ENCODE measurements around the gene PLEKHD1.
A peak's percentile ranks its signal among the peaks of the same experiment; 100 is the strongest.

The PLEKHD1 gene

DNA sequence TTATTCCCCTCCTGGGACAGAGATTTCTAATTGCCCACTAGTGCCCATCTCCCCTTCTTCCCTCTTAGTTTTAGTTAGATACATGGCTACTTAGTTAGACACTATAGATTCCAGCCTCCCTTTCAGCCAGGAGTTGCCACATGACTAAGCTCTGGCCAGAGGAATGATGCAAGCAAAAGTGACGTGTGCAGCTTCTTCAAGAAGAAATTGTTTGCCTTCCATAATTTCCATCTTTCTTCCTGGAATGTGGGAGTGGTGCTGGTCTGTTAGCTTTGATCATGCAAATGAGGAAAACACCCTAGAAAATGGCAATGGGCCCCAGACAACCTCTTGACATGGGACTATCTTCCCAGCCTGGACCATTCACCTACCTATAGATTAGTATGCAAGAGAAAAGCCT lies 68.7 kb downstream of the PLEKHD1 start:
- no peak for DNase-seq

DNA sequence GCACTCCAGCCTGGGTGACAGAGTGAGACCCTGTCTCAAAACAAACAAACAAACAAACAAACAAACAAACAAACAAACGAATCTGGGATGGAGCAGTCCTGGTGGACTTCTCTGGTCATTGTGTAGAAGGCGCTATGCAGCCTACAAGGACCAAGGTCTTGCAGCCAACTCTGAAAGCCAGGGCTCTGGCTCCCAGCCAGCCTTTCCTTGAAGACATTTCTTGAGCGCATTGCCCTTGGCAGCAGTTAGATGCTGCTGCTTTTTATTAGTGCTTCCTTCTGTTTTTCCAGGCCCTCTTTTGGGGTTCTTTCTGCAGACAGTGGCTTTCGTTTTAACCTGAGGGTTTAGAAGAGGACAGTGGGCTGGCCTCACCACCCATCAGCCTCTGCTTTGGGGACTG lies 70.0 kb downstream of the PLEKHD1 start:
- no peak for DNase-seq

DNA sequence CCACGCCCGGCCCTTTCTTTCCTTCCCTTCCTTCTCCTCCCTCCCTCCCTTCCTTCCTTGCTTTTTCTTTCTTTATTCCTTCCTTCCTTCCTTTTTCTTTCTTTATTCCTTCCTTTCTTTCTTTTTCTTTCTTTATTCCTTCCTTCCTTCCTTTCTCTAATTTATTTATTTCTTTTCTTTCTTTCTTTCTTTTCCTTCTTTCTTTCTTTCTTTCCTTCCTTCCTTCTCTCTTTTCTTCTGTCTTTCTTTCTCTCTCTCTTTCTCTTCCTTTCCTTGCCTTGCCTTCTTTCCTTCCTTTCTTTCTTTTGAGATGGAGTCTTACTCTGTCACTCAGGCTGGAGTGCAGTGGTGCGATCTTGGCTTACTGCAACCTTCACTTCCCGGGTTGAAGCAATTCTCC lies 74.2 kb downstream of the PLEKHD1 start:
- DNase-seq, result no peak

DNA sequence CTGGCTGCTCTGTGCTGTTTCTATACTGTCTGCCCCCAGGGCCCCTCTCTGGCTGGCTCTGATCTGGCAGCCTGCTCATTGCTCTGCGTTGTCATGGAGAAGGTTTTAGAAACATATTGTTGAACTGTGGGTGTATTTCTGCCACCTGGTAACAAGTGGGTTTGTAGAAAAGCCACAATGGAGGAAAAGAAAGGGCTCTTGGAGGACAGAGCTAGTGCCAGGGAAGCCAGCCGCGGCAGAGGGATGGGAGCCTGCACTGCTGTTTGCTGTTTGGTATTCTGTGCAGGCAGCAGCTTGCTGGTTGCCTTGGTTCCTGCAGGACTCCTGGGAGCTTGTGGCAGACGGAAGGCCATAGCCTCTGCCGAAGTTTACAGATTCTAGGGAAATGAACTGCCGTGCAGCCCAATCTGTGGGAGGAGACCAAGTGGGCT lies 75.1 kb downstream of the PLEKHD1 start:
- peak; percentile 87 for DNase-seq

DNA sequence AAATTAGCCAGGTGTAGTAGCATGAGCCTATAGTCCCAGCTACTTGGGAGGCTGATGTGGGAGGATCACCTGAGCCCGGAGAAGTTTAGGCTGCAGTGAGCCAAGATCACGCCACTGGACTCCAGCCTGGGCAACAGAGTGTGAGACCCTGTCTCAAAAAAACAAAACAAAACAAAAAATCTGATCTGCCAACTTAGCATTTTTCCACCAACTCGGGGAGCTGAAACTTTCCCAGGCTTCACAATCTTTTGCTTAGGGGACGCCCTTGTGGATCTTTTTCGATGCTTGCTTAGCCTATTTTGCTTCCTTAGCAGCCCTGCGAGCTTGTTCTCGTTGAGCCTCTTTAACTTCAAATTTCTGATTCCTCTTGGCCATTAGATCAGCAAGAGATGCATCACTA lies 76.3 kb downstream of the PLEKHD1 start:
- no peak for DNase-seq

DNA sequence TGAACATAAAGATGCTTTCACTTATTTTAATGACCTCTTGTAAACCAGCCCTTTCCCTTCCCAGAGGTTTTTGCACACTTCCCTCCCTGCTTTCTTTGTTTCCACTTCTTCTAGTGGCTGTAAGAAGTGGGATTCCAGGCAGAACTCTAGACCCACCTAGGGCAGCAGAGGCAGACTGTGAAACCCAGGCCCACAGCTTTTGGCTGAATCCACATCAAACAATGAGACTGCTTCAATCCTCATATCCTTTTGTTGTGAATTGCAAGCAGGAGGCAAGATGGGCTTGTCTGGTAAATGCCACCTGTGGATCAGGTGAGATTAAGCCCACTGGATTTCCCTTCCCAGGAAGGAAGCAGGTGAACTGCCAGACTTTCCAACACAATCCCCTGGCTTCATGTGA lies 77.4 kb downstream of the PLEKHD1 start:
- no peak for DNase-seq

DNA sequence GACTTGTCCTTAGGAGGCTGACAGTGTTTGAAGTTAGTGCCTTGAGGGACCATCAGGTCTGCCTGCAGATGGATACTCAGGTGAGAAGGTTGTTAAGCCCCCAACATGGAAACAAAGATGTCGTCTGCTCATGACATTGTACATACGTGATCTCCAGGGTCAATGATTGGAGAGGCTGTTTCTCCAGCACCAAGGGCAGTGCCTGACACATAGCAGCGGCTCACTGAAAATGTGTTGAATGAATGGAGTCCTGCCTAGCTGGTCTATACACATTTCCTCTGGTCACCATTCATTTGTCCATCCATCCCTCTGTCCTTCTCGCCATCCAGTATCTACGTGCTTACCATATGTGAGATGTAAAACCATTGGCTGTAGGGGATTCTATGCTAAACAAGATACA lies 83.0 kb downstream of the PLEKHD1 start:
- DNase-seq, result no peak

DNA sequence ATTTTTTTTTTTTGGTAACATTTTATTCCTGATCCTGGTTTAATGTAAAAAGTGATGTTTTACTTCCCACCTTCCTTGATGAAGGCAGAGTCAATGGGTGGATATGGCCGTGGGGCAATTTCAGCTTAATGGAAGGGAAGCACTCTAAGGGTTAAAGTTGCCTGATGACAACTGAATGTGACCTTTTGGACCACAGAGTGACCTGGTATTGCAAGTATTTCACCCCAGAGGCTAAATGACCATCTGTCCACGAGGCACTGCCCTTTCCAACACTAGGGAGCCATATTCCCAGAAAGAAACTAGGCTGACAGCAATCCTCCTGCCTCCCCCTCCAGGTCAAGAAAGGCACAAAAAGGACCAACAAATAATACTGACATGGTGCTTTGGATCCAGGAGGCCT lies 85.3 kb downstream of the PLEKHD1 start:
- no peak for DNase-seq

DNA sequence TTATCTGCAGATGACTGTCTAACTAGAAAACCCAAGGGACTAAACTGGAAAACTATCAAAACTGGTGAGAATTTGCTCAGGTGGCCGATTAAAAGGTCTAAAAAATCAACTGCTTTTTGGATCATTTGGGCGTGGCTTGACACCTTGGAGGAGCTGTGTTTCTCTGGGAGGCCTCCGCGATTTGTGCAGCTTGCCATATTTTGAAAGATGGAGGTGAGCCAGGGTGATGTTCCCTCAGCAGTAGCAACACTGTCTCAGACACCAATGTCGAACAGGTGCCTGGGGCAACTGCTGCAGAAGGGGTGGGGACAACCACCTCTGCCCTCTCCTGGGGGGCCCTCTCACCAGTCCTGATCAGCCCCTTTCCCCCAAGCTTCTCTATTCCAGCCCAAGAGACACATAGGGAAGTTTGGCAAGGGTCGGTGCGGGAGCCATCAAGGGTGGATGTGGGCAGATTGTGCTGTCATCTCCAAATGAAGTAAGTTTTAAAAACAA lies 86.4 kb downstream of the PLEKHD1 start:
- DNase-seq, result no peak

DNA sequence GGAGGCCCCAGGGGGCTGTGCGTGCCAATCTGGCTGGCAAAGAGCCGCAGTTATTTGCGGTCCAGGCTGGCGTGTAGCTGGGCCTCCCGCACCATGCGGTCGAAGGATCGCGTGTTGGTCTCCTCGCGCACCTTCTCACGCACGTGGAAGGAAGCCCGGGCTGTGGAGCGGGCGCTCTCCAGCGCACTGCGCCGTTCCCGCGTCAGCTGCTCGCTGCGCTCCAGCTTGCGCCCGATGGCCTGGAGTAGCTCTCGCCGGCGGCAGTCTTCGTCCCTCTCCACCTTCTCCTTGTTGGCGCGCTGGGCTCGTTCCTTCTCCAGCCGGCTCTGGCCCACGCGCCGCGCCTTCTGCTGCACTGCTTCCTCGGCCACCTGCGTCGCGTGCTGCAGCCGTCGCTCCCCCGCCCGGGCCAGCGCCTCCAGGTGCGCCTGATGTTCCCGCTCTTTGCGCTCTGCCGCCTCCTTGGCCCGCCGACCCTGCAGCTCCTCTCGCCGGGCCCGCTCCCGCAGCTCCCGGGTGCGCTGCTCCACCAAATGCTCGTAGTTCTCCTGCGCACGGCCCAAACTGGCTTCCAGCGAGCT lies 87.0 kb downstream of the PLEKHD1 start:
- no peak for DNase-seq

DNA sequence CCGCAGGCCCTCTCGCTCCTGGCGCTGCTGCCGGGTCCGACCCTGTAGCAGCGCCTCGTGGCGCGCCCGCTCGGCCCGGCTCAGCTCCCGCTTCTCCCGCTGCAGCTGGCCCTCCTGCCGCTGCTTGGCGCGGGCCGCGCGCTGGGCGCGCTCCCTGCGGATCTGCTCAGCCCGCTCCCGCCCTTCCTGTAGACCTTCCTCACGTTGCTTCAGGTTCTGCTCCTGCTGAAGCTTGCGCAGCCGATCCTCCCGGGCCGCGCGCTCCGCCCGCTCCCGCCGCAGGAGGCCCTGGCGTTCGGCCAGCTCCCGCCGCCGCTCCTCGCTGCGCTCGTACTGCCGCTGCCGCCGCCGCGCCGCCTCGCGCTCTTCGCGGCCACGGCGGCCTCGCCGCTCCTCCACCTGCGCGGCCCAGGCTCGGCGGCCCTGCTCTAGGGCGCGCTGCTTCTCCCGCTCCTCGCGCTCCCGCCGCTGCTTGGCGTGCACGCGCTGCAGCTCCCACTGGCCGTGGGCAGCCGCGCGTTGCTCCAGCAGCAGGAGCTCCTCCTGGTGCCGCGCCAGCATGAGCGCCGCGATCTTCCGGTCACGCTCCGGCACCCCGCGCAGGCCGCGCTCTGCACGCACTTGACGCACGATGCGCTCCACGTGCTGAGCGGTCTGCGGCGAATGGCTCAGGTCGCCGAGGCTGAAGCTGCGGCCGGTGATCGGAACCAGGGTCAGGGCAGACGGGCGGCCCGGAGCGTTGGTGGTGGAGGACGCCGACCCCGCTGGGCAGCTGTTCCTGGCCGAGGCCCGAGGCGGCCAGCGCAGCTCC lies 87.7 kb downstream of the PLEKHD1 start:
- DNase-seq, result peak; percentile 57

DNA sequence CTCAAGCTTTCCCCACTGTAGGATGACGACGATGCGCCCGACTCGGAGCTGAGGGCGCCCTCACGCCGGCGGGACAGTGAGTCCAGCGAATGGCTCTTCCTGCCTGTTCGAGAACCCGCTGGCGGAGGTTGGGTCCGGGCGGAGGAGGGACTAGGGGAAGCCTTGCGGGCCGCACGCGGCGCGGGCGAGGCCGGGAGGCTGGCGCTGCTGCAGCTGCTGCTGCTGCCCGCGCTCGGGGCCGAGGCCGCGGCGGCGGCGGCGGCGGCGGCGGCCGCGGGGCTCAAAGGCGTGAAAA lies 88.3 kb downstream of the PLEKHD1 start:
- DNase-seq, result no peak

DNA sequence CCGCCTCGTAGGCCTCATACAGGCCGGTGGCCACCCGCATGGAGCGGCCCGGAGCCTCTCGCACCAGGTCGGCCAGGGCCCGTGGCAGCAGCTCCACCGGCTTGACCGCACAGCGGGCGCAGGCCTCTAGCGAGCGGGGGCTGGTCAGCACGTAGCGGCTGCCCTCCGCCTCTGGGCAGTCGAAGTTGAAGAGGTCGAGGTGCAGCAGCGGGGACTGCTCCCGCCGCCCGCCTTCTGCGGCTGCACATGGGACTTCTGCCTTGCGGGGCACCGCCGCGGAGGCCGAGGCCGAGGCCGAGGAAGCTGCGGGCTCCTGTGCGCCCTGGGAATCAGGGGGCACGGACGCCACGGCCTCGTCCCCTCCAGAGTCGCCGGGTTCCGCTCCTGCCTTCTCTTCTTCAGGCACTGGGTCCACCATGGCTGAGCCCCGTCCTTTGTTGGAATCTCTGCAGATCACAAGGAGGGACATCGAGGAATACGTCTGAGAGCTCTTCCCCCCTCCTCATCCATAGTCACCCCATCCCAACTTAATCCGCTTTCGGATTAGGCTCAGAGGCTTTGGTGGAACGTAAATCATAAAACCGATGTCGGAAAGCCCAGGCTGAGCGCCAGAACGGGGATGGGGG lies 88.8 kb downstream of the PLEKHD1 start:
- DNase-seq, result no peak

DNA sequence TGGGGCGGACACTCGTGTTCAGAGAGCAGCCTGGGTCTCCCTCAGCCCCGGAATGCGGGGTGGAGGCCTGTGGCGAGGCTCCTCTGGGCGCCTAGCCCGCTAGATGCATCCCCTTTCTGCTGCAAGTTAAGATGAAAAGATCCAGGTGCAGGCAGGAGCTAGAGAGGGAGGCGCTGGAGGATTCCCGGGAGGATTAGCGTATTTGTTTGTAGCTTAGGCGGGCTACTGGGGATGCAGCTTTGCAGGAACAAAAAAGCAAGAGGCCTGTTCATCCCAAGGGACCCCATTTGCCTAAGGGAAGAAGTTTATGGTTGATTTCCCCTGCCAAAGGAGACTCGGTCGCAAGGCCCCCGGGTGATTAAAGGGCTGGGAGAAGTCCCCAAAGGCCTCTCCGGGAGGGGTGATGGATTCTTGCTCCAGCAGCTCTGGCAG lies 89.3 kb downstream of the PLEKHD1 start:
- DNase-seq, result peak; percentile 82

DNA sequence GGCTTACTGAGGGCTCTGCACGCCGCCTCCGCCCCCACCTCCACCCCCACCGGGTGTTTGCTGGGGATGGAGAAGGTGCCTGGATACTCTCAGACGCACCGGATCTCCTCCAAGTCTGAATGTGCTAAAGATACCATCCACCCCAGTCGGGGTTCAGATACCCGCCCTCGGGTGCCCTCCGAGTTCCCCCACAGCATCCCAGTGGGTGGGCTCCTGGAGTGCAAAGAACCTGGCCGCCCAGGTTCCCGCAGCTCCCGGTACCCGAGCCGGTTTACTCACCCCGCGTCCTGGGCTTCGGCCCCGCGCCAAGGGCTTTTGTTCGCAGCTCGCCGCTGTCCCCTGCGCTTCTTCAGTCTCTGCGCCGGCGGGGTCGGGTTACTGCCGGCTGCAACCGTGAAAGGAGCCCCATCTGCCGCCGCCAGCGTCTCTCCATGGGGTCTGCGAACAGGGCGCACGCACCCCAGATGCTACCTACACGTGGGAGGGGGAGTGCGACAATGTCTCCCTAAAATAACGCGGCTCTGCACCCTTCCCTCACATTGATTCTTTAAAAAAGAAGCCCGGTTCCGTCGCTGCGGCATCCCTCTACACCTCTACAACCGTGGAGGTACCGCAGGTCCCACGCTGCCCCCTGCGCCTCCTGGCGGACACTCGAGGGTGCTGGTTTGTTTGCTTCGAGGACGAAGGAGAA lies 89.9 kb downstream of the PLEKHD1 start, which contains the start of gene CCDC177:
Gene CCDC177, minus strand, starts transcription at position 609 of the 691 bp plus-strand sequence. CDS start 1,249 bp downstream, outside the sequence.
- DNase-seq, result peak; percentile 72

DNA sequence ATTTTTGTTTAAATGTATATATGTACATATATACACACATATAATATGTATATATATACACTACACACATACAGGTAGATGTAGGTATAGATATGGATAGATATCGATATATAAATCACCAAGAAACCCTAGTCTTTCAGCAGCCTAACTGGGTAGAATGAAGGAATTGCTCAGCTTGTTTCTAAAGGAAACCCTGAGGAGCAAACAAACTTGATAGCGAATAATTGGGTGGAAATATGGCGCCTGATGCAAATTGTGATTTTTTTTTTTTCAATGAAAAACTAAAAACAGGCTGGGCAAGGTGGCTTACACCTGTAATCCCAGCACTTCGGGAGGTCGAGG lies 90.4 kb downstream of the PLEKHD1 start:
- DNase-seq, result no peak

DNA sequence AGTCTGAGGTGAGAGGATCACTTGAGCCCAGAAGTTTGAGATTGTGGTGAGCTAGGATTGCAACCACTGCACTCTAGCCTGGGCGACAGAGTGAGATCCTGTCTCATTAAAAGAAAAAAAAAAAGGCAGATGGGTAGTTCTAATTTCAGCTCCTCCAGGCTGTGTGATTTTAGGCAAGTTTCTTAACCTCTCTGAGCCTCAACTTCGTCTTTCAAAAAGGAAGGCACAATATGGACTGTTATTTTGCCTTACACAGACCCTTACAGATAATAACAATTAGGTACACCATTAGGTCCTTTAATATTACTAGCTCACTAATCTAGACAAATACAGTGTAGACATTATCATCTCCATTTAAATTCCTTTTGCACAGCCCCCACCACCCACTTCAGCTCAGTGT lies 94.9 kb downstream of the PLEKHD1 start:
- no peak for DNase-seq

DNA sequence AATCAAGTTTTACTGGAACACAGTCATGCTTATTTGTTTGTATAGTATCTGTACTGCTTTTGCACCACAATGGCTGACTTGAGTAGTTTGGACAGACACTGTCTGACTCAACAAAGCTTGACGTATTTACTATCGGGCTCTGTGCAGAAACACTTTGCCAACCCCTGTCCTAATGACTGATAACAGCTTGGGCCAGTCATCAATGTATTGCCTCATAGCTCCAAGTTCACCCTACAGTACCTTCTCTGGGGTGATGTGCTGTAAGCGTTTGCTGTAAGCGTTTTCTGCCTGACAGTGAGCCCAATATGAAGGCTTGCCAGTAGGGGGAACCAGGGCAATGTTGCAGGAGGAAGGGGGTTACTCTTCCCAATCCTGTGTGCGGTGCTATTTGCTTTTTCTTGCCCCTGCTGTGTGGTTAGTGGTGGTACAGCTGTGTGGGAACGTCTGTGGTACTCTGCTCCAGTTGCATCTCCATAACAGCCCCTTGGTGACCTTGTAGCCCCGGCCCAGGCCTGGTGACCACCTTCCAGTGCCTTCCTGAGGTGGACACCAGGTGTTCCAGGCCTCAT lies 95.6 kb downstream of the PLEKHD1 start:
- DNase-seq, result peak; percentile 8
